TTC549 (cell line): ENCODE measurements around the gene QRICH2.
"Not testable (repeated sequence)": the region's sequence is repeated elsewhere in the genome, so short reads cannot be mapped to it uniquely, and the experiment has no call there.

Source experiments
- FAIRE-seq: peaks from 2 replicates; lab custom pipeline; 2012; peaks lifted over from hg19 to GRCh38; lab: Jason Lieb, UNC

QRICH2 gene

DNA sequence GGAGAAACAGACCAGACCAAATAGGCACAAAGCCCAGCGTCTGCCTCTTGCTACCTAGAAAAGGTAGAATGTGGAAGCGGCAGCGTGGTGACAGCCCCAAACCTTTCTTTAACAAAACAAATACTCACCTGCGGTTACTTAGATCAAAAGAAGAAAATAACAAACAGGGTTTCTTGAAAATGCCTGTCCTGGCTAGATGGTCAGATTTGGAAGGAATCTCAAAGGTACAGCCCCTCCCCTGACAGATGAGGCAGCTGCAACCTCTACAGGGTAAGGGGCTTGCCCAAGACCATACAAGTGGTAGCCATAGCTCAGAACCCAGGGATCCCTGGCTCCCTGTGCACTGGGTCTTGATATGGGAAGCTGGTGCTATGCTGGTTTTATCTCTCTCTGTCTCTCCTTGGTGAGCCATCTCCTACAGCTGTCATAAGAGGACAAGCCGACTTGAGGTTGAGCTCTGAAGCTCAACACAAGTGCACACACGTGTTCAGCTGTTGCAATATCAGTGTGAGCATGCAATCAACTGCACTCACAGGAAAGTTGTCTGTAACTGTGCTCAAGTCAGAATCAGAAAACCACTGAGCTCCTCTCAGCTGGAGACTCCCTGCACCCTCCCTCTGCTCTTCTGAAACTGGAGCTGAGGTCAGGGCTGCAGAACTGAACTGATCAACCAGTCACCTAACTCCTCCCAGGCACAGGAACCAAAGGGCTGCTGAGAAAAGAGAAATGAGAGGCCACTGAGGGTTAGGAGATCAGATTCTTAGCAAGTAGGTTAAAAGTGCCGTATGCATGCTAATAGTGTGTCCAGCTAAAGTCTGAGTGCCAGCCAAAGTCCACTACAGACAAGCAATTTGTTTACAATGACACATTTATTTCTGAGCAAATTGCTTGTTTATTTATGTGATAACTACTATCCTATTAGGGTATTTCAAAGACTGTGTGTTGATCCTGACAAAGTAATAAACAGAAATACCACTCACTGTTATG lies 61.7 kb downstream of the QRICH2 start:
- FAIRE-seq: no peak

DNA sequence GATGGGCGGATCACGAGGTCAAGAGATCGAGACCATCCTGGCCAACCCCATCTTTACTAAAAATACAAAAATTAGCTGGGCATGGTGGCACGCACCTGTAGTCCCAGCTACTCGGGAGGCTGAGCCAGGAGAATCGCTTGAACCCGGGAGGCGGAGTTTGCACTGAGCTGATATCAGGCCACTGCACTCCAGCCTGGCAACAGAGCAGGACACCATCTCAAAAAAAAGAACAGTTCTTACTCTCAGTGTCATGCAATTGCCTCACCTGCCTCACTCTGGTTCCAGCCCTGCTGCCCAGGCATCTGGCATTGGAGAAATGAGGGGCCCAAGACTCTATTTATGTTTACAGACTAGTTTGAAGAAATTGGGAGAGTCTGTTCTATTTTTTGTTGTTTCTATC lies 63.4 kb downstream of the QRICH2 start:
- not testable (repeated sequence) for FAIRE-seq

DNA sequence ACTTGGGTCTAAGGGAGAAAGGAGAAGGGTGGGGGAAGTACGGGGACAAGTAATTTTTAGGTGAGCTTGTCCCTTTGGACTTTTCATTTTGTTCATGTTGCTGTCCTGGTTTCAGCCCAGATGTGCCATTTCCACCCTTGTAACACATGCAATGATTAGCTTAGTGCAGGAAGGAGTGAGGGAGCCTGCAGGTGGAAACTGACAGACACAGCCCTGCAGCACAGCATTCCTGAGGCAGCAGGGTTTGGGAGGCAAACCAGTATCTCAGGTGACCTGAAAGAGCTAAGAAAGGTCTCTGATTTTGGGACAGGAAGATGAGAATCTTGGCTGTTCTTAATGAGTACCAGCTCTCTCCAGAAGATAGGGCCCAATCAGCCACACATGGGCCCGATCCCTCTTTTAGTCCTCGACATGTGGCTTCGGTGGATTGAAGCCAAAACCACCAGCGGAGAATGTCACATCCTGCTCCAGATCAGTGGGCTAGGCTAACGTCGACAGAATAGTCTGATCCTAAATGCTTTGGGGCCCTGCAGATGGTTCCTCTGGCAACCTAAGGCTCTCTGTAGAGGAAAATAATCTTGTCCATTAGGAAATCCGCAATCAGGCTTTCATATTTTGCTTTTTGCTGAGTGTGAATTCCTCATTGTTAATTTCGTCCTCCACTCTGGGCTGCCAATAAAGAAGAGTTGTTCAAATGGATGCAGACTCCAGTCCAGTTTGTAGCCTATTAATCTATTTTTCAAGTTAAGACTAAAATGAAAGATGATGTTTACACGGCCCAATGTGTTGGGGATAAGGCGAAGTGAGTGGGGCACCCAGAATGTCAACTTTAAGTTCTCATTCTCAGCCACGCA lies 64.0 kb downstream of the QRICH2 start:
- no peak for FAIRE-seq

DNA sequence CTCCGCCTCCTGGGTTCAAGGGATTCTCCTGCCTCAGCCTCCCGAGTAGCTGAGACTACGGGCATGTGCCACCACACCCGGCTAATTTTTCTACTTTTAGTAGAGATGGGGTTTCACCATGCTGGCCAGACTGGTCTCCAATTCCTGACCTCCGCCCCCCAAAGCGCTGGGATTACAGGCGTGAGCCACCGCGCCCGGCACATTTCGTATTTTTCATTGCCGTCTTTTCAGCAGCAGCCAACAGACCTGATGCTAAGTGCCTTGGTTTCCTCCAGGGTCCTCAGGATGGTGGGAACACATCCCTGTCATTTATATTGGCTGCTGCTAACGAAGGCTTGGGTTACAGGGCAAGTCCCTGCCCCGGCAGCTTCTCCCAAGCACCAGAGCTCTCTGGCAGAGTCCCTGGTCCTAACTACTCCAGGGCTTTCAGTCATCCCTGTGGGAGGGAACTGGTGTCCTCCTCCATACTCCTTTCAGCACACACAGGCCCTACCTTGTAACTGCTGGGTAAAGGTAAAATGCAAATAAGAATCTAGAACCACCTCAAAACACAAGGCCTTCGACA lies 66.3 kb downstream of the QRICH2 start:
- FAIRE-seq: no peak

DNA sequence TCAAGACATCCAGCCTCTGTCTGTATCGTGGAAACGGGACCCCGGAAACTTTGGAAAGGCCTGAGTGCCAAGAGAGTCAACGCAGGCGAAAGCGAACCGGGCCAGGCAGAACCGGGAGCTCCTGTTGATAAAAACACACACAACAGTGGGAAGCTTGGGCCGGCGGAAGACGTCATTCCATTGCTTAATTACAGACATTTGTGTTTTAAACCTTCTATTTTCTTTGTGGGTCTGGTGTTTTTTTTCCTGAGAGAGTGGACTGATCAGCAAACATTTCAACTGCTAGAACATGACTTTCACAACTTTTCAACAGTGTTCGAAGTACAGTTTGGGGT lies 66.9 kb downstream of the QRICH2 start:
- no peak for FAIRE-seq

DNA sequence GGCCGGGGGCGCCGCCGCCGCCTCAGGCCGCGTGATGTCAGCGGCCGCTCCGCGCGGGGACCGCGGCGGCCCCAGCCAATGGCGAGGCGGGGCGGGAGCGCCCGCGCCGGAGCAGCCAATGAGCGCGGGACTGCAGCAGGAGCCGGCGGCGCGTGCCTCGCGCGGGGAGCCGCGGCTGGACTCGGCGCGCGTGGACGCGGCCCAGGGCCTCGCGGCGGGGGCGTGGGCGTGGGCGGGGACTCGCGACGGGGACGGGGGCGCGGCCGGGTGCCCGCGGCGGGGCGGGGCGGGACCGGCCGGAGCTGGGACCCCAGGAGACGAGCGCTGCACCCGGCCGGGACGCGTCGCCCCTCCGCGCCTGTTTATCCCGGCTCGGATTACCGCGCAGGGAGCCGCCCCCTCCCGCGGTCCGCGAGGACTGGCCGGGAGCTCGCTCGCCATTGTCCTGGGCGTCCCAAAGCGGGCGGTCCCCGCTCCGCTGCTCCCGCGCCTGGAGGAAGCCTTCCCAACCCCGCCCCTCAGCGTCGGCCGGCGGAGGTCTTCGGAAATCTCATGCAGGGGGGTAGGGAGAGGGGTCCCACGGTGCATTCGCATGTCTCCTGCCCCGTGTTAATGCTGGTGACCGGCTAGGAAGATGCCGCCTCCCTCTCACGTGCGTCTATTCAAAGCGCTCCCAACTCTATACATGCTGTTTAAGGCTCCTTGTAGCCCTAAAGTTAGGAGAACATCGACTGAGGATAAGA lies 67.4 kb downstream of the QRICH2 start, which contains the start of gene RNF157:
TSS of gene RNF157 (minus strand) at position 33 of the 743 bp plus-strand sequence. CDS start 253 bp downstream, outside the sequence.
- no peak for FAIRE-seq

DNA sequence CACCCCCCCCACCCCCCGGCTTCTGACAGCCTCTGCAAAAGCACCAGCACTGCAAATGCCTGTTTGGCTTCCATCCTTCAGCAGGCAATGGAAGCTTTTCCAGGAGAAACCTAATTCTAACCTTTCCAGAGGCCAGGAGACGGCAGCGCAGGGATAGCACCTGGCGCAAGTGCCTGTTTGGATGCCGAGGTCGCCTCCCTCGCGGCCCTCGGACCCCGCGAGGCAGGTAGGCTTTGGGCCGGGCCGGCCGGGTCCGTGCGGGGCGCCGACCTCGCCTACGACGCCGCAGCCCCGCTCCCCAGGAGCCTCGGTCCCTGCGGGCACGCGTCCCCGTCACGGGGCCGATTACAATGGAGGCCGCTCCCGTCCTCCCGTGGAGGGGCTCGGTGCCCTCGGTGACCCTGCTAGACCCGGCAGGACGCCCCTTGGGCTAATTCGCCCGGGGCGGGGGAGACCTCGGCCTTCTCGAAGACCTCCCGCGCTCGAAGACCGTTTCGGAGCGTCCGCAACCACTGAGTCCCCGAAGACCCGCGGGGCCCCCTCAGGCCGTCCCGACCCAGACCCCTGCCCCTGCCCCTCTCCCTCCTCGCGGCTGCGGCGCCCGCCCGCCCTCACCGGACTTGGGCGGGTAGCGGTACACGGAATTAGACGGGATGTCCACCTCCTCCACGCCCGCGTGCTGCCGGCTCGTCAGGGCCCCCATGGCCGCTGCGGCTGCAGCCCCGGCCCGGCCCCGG lies 68.4 kb downstream of the QRICH2 start:
- FAIRE-seq: no peak

DNA sequence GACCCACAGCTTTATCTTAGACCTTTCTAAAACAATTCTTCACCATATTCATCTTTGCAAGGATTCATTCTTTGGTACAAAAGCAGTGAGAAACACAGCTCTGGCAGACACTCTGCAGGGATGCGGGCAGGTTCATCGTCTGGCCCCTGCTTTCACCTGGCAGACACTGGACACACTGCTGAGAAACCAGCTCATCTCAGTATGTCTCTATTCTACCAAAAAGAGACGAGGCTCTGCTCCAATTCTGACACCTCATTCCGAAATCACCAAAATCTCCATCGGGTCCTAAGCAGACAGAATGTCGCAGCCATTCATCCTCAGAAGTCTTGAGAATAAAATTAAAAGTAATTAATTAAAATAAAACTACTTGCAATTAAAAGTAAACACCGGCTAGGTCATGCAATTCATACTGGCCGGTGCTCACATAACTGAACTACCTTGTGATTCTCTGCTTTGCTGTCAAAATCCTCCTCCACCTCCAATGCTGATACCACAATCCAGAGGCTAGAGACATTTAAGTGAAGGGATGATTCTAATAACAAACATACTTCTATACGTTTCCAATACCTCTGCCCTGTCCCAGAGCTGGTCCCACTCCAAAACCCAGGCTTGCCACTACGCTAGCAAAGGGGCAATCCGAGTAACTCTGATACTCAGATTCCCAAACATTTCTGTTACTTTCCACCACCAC lies 69.1 kb downstream of the QRICH2 start:
- FAIRE-seq: no peak

DNA sequence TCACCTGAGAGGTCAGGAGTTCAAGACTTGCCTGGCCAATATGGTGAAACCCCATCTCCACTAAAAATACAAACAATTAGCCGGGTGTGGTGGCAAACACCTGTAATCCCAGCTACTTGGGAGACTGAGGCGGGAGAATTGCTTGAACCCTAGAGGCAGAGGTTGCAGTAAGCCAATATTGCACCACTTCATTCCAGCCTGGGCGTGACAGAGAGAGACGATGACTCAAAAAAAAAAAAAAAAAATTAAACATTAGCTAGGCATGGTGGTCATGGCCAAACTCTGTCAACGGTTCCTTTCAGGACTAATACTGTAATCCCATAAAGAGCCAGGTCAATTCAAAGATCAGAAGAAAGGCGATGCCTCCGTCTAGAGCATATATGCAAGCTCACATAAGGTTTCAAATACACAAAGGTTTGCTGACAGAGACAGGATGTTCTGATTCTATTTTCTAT lies 70.2 kb downstream of the QRICH2 start:
- FAIRE-seq: no peak

DNA sequence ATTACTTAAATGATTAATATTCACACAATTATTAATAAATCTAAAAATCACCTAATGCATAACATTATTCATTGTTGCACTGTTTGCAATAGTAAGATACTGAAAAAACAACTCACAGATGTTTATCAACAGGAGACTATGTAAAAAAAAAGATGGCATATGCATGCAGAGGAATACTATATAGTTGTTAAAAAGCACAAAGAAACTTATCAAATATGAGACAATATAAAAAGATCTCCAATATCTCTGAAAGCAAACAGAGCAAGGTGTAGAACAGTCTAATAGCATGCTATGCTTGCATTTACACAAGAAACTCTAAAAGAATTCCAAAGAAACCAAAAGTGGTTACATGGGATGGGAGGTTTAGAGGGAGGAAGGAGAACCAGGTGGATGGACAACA lies 71.5 kb downstream of the QRICH2 start:
- FAIRE-seq: no peak

DNA sequence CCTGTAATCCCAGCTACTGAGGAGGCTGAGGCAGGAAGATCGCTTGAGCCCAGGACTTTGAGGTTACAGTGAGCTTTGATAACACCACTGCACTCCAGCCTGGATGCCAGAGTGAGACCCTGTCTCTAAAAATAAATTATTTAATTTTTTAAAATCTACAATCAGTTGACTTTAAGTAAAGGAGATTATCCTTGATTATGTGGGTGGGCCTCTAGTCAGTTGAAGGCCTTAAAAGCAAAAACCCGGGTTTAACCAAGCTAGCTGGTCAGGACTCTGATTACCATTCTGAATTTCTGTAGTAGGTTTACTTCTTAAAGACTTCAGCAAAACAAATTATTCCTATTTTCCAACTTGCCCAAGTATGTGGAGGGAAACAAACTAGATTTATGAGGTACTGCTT lies 72.2 kb downstream of the QRICH2 start:
- no peak for FAIRE-seq

DNA sequence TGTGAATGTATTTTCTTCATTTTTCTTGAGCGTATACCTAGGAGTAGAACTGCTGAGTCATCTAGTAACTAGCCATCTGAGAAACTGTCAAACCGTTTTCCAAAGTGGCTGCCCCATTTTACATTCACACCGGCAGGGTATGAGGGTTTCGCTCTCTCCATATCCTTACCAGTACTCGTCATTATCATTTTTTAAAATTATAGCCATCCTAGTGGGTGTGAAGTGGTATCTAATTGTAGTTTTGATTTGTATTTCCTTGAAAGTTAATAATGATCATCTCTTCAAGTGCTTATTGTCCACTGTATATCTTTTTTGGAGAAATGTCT lies 73.8 kb downstream of the QRICH2 start:
- no peak for FAIRE-seq

DNA sequence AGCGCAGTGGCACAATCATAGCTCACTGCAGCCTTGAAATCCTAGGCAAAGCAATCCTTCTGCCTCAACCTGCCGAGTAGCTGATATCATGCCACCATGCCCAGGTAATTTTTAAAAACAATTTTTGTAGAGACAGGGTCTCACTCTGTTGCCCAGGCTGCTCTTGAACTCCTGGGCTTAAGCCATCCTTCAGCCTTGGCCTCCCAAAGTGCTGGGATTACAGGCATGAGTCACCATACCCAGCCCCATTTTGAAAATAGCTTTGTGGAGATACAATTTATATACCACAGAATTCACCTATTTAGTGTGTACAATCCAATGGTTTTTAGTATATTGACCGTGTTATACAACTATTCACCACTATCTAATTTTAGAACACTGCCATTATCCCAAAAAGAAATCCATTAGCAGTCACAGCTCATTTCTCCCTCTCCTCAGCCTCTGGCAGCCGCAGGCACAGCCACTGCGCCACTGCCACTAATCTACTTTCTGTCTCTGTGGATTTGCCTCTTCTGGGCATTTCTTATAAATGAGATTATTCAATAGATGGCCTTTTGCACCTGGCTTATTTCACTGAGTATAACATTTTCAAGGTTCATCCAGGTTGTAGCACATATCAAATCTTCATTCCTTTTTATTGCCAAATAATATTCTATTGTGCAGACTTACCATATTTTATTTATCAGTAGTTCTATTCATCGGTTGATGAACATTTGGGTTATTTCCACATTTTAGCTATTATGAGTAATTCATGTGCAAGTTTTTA lies 74.3 kb downstream of the QRICH2 start:
- FAIRE-seq: no peak

DNA sequence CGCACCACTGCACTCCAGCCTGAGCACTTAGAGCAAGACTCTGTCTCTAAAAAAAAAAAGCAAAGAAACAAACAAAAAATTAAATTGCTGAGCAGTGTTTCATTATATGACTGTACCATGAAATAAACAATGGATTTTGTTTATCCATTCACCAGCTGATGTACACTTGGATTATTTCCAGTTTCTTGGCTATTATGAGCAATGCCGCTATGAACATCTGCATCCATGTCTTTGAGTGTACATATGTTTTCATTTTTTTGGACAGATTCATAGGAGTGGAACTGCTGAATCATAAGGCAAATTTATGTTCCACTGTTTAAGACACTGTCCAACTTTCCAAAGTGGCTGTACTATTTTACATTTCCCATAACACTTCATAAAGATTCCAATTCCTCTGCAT lies 75.7 kb downstream of the QRICH2 start:
- no peak for FAIRE-seq

DNA sequence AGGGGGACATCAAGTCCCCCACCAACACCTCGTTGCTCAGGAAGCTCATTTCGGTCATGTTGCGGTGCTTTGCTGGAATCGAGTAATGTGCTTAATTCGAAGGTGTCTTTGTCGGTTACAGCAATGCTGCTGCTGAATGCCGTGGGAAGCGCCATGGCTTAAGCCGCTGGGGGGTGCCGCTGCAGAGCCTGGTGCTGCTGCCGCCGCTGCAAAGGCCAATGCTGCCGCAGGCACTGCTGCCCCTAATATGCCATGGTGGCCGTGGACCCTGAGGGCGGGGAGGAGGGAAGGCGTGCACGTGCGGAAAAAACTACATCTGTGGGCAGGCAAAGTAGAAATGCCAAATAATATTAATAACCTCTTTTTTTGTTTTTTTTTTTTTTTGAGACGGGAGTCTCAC lies 81.3 kb downstream of the QRICH2 start:
- FAIRE-seq: not testable (repeated sequence)

DNA sequence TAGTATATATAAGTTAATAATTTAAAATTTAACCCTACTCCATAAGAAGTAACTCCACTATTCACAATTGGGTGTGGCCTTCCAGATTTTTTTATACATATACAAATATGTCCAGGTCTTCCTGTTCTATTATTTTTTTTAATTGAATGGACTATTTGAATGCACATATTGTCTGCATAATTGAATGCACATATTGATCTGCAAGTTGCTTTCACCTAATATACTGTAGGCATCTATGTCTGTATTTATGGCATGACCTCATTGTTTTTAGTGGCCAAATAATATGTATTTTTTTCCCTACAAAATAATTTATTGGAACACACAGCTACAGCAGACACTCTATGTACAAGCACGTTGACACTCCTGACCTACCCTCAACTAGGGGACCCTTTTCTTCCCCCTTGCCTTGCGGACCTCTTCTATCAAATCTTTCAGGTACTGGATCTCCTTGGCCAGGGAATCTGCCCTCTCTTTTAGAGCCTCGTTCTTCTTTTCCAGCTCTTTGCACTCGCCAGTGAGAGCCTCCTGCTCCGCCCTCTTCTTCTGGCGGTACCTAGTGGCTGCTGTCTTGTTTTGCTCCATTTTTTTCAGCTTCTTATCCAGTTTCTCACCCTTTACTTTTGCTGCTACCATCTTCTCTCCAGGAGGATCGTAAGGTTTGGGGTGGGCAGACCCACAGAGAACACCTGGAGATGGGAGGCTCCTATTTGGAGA lies 82.5 kb downstream of the QRICH2 start:
- not testable (repeated sequence) for FAIRE-seq
